ENCODE results near the gene MGA.
A peak's percentile ranks its signal among the peaks of the same experiment; 100 is the strongest.
"Not testable (repeated sequence)": the region's sequence is repeated elsewhere in the genome, so short reads cannot be mapped to it uniquely, and the experiment has no call there.

The MGA gene

GRCh38 chr15:41727143-41727542 lies 66.9 kb downstream of the MGA start:
- DNase-seq, result no peak

- DNase-seq, result not testable (repeated sequence)
These were observed 67.9 kb downstream of the MGA start for GRCh38 chr15:41728061-41728460.

- DNase-seq, result no peak
These were observed 70.3 kb downstream of the MGA start for GRCh38 chr15:41730543-41730942.

- no peak for DNase-seq
These were observed 72.3 kb downstream of the MGA start for GRCh38 chr15:41732483-41732882.

- DNase-seq, result no peak
These were observed 73.9 kb downstream of the MGA start for GRCh38 chr15:41734079-41734478.

GRCh38 chr15:41735046-41735445 lies 74.8 kb downstream of the MGA start:
- DNase-seq, result no peak

- not testable (repeated sequence) for DNase-seq
These were observed 75.3 kb downstream of the MGA start for GRCh38 chr15:41735492-41735891.

- DNase-seq, result no peak
These were observed 86.6 kb downstream of the MGA start for GRCh38 chr15:41746802-41747201.

- no peak for DNase-seq
These were observed 96.0 kb downstream of the MGA start for GRCh38 chr15:41756198-41756597.

GRCh38 chr15:41772720-41773331 lies 112.6 kb downstream of the MGA start:
- DNase-seq, result peak; percentile 74

GRCh38 chr15:41773332-41773728 lies 113.1 kb downstream of the MGA start:
- DNase-seq, result no peak

- DNase-seq, result no peak
These were observed 113.5 kb downstream of the MGA start for GRCh38 chr15:41773729-41774061.

GRCh38 chr15:41774062-41774881 lies 114.1 kb downstream of the MGA start, which contains the start of gene MAPKBP1:
Gene MAPKBP1, plus strand, starts transcription at chr15:41774484. Its CDS starts 792 bp downstream, at chr15:41775276.
- DNase-seq, result peak; percentile 100

- no peak for DNase-seq
These were observed 114.7 kb downstream of the MGA start for GRCh38 chr15:41774882-41775417.

- DNase-seq, result no peak
These were observed 115.4 kb downstream of the MGA start for GRCh38 chr15:41775651-41776050.

- DNase-seq, result no peak
These were observed 117.3 kb downstream of the MGA start for GRCh38 chr15:41777421-41777973.

GRCh38 chr15:41778521-41778920 lies 118.3 kb downstream of the MGA start:
- no peak for DNase-seq

- DNase-seq, result no peak
These were observed 119.5 kb downstream of the MGA start for GRCh38 chr15:41779662-41780157.

- DNase-seq, result no peak
These were observed 120.1 kb downstream of the MGA start for GRCh38 chr15:41780266-41780665.

- no peak for DNase-seq
These were observed 120.5 kb downstream of the MGA start for GRCh38 chr15:41780727-41781126.

- no peak for DNase-seq
These were observed 122.4 kb downstream of the MGA start for GRCh38 chr15:41782371-41783282.

GRCh38 chr15:41783296-41783695 lies 123.1 kb downstream of the MGA start:
- no peak for DNase-seq

GRCh38 chr15:41788262-41788661 lies 128.1 kb downstream of the MGA start:
- DNase-seq, result no peak

All from islet precursor cell (in vitro differentiated cells).